Right hindlimb (tissue), 1 donor: Measurements from ENCODE around the gene SUDS3.
A peak's percentile ranks its signal among the peaks of the same experiment; 100 is the strongest.
"Not testable (repeated sequence)": the region's sequence is repeated elsewhere in the genome, so short reads cannot be mapped to it uniquely, and the experiment has no call there.

Experiments used
- DNase-seq: peaks from one replicate; pipeline ENCODE4 v3.0.0-alpha.2; 2018

SUDS3 gene

GRCh38 chr12:118398524-118398923 is 22.2 kb downstream of the SUDS3 start:
- no peak for DNase-seq

- no peak for DNase-seq
These were observed 22.6 kb downstream of the SUDS3 start for GRCh38 chr12:118398940-118399339.

GRCh38 chr12:118402251-118402650 is 25.9 kb downstream of the SUDS3 start:
- no peak for DNase-seq

- DNase-seq: peak; percentile 52
These were observed 28.6 kb downstream of the SUDS3 start for GRCh38 chr12:118404876-118405521.

GRCh38 chr12:118408241-118408640 is 31.9 kb downstream of the SUDS3 start:
- not testable (repeated sequence) for DNase-seq

- DNase-seq: no peak
These were observed 33.5 kb downstream of the SUDS3 start for GRCh38 chr12:118409834-118410233.

GRCh38 chr12:118417942-118418341 is 41.6 kb downstream of the SUDS3 start:
- no peak for DNase-seq

GRCh38 chr12:118418385-118419057 is 42.2 kb downstream of the SUDS3 start:
- DNase-seq: no peak

GRCh38 chr12:118420673-118421072 is 44.3 kb downstream of the SUDS3 start:
- DNase-seq: no peak

GRCh38 chr12:118424884-118425283 is 48.5 kb downstream of the SUDS3 start:
- DNase-seq: no peak

- no peak for DNase-seq
These were observed 49.0 kb downstream of the SUDS3 start for GRCh38 chr12:118425364-118425763.

- DNase-seq: no peak
These were observed 51.5 kb downstream of the SUDS3 start for GRCh38 chr12:118427819-118428218.

GRCh38 chr12:118428643-118429042 is 52.3 kb downstream of the SUDS3 start:
- DNase-seq: no peak

- no peak for DNase-seq
These were observed 53.5 kb downstream of the SUDS3 start for GRCh38 chr12:118429688-118430383.

GRCh38 chr12:118430516-118430915 is 54.2 kb downstream of the SUDS3 start:
- no peak for DNase-seq

- no peak for DNase-seq
These were observed 56.6 kb downstream of the SUDS3 start for GRCh38 chr12:118432812-118433545.

- no peak for DNase-seq
These were observed 59.8 kb downstream of the SUDS3 start for GRCh38 chr12:118436002-118436730.

GRCh38 chr12:118436986-118437385 is 60.6 kb downstream of the SUDS3 start:
- no peak for DNase-seq

GRCh38 chr12:118439068-118439467 is 62.7 kb downstream of the SUDS3 start:
- no peak for DNase-seq

- DNase-seq: no peak
These were observed 69.9 kb downstream of the SUDS3 start for GRCh38 chr12:118446247-118446646.

- DNase-seq: no peak
These were observed 70.8 kb downstream of the SUDS3 start for GRCh38 chr12:118447181-118447580.

- no peak for DNase-seq
These were observed 72.0 kb downstream of the SUDS3 start for GRCh38 chr12:118448341-118448740.

- DNase-seq: no peak
These were observed 79.0 kb downstream of the SUDS3 start for GRCh38 chr12:118455327-118455726.
